Measurements from ENCODE around the gene PHTF2.

Gene PHTF2

DNA sequence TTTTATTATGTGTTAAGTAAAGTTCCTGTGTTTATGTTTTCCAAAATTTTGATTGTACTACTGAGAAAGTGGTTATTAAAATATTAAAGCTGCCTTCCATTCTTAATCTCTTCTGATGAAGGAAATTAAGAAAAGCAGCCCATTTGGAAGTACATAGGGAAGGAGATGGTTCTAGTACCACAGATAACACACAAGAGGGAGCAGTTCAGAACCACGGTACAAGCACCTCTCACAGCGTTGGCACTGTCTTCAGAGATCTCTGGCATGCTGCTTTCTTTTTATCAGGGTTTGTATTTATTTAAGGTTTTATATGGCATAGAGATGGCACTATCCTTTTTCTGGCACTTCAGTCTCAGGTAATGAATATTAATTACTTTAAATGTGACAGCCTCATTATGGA, 111.6 kb downstream of the PHTF2 start:
- TF ChIP-seq ZFX (IDR thresholded peaks at IDR 0.05): no peak
- TF ChIP-seq, protein P1, sequence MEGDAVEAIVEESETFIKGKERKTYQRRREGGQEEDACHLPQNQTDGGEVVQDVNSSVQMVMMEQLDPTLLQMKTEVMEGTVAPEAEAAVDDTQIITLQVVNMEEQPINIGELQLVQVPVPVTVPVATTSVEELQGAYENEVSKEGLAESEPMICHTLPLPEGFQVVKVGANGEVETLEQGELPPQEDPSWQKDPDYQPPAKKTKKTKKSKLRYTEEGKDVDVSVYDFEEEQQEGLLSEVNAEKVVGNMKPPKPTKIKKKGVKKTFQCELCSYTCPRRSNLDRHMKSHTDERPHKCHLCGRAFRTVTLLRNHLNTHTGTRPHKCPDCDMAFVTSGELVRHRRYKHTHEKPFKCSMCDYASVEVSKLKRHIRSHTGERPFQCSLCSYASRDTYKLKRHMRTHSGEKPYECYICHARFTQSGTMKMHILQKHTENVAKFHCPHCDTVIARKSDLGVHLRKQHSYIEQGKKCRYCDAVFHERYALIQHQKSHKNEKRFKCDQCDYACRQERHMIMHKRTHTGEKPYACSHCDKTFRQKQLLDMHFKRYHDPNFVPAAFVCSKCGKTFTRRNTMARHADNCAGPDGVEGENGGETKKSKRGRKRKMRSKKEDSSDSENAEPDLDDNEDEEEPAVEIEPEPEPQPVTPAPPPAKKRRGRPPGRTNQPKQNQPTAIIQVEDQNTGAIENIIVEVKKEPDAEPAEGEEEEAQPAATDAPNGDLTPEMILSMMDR (conservative IDR thresholded peaks at IDR 0.05): peak; percentile 86
- no peak overlapping the region for H3K27ac ChIP-seq

GRCh38 chr7:77912293-77912692, 113.7 kb downstream of the PHTF2 start:
- H3K27ac ChIP-seq: no peak overlapping the region
- TF ChIP-seq, protein P1 (conservative IDR thresholded peaks at IDR 0.05): no peak
- TF ChIP-seq ZFX (IDR thresholded peaks at IDR 0.05): no peak

DNA sequence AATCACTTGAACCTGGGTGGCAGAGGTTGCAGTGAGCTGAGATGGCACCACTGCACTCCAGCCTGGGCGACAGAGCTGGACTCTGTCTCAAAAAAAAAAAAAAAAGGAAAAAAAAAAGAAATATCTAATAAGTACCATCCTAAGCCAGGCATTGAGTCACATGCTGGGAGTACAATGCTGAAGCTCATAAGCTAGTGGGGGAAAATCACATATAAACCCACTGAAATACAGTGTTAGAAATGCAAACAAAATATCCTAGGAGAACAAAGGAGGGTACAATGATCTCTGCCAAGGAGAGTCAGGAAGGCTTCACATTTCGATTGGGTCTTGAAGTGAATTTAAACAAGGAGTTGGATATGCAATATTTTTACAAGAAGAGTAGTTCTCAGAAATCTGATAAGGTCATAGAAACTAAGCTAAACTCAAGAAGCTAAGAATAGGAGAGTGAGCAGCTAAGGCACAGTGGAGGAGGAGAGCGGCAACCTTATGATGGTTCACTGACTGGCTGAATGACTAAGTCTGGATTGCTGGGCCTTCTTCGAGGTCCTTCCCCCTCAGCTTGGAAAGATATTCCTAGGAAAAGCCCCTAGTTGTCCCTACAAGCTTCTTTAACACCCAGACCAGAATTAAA, 115.5 kb downstream of the PHTF2 start:
- TF ChIP-seq, protein P1 (conservative IDR thresholded peaks at IDR 0.05): no peak
- no peak for TF ChIP-seq ZFX (IDR thresholded peaks at IDR 0.05)
- no peak overlapping the region for H3K27ac ChIP-seq

DNA sequence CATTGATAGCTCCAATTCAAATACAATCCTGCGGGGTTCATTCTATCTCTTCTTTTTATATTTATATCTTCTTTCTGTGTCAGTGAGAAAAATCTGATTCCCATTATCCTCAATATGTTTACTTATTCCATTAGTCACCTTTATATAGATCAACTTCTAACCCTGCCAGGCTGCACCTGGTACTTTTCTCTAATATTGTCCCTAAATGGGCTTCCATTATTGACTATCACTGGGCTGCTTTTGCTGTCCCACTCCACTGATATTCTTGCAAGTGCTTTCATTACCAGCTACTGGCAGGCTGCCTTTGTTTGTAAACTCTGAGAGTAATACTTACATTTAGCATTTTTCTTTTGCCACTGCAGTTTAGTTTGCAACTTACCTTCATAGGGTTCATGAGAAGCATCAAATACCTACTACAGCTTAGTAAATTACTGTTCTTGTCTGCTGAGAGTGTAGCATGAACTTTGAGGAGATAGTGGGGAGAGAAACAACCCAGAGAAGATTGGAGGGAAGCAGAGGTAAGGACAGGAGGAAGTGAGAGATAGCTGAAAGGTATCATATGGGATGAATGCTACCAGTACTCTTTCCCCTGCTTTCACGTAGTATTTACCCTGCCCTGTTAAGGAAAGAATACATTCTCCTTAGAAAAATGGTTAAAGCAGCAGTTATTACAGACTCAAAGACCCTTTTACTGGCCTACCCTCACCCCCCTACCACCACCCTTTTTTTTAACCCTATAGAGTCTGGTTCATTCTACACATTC, 119.1 kb downstream of the PHTF2 start:
- H3K27ac ChIP-seq: no peak overlapping the region
- TF ChIP-seq, protein P1 (conservative IDR thresholded peaks at IDR 0.05): no peak
- no peak for TF ChIP-seq ZFX (IDR thresholded peaks at IDR 0.05)

DNA sequence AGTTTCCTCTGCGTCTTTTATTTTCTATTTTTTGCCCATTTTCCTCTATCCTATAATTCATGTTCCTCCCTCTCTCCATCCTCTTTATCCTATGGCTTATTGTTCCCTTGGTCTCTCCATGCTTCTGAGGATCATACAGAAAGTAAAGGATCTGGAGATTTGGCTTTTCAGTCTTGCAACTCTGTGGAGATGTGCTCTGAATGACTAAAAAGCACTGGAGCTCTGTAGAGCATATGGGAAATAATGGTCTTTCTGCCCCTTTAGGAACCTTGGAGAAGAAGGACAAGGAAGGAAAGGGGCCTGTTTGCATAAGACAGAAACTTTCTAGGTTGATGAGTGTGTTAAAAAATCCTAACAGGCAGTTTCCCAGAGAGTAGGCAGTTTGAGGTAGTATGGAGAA, 120.1 kb downstream of the PHTF2 start:
- TF ChIP-seq ZFX (IDR thresholded peaks at IDR 0.05): no peak
- TF ChIP-seq, protein P1 (conservative IDR thresholded peaks at IDR 0.05): no peak
- H3K27ac ChIP-seq: no peak overlapping the region

- TF ChIP-seq, protein P1 (conservative IDR thresholded peaks at IDR 0.05): no peak
- no peak for TF ChIP-seq ZFX (IDR thresholded peaks at IDR 0.05)
Observed at GRCh38 chr7:77923419-77923818, 124.8 kb downstream of the PHTF2 start.

DNA sequence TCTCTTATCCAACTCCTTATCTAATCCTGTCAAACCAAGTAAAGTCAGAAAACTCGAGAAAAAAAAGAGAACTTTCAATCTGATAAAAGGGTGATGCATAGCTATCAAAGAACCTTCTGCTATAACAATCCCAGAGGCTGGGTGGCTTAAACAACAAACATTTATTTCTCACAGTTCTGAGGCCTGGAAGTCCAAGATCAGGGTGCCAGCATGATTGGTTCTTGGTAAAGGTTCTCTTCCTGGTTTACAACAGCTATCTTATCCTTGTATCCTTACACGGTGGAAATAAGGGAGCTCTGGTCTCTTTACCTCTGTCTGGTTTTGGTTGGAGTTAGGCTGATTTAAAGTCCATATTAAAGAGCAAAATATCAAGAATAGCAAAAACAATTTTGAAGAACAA, 131.9 kb downstream of the PHTF2 start:
- TF ChIP-seq ZFX (IDR thresholded peaks at IDR 0.05): no peak
- TF ChIP-seq, protein P1 (conservative IDR thresholded peaks at IDR 0.05): no peak
- no peak overlapping the region for H3K27ac ChIP-seq

More at GRCh38 chr7:77923419-77923818, 124.8 kb downstream of the PHTF2 start:
- H3K27ac ChIP-seq: no peak overlapping the region

Data from C4-2B (cell line).